PFSK-1 (cell line): ENCODE data around the gene CLIC6.

ENCODE experiments used
- REST ChIP-seq, 2 experiments: IDR thresholded peaks; 2 replicates each; pipeline versions ENCODE4 v1.6.1 to v1.8.0; 2011 to 2012; ENCODE audit warnings: low read depth in 2 of 2, low read length in 2 of 2, control low read depth in 1 of 2, inconsistent platforms in 1 of 2, mild to moderate bottlenecking in 1 of 2, moderate library complexity in 1 of 2; ENCODE audit not compliant: insufficient read depth in 1 of 2
- SIN3A ChIP-seq: IDR thresholded peaks from 2 replicates; pipeline ENCODE4 v1.6.1; 2012; ENCODE audit warnings: mild to moderate bottlenecking, low read length, moderate library complexity, borderline replicate concordance; ENCODE audit not compliant: insufficient read depth
- TAF1 ChIP-seq: IDR thresholded peaks from 2 replicates; pipeline ENCODE4 v1.6.1; 2012; ENCODE audit warnings: low read length, control low read depth, borderline replicate concordance; ENCODE audit not compliant: insufficient read depth

- TF ChIP-seq SIN3A (no peak), TAF1 (no peak), REST (IDR thresholded peaks at IDR 0.05; ENCODE audit: insufficient read depth in 1 of 2, low read depth in 2 of 2, low read length in 2 of 2) (no peak)
These were observed 48.7 kb upstream of the CLIC6 start for GRCh38 chr21:34619841-34620665.
